ENCODE data around the gene CAST.

CAST gene

GRCh38 chr5:96821260-96821916, 159.2 kb downstream of the CAST start:
- DNase-seq (ENCODE audit: low read depth) = no peak

GRCh38 chr5:96822686-96823459, 160.7 kb downstream of the CAST start:
- no peak for DNase-seq (ENCODE audit: low read depth)

GRCh38 chr5:96823900-96824380, 161.8 kb downstream of the CAST start:
- DNase-seq (ENCODE audit: low read depth) = peak; percentile 24

All from fibroblast of the conjunctiva (primary cell).